MV-4-11 (cell line): ENCODE measurements around the gene MACROH2A1.
"Not testable (repeated sequence)": the region's sequence is repeated elsewhere in the genome, so short reads cannot be mapped to it uniquely, and the experiment has no call there.

Source experiments
- DNase-seq: peaks from one replicate; lab custom pipeline; 2025; lab: John Stamatoyannopoulos, UW

MACROH2A1 gene

DNA sequence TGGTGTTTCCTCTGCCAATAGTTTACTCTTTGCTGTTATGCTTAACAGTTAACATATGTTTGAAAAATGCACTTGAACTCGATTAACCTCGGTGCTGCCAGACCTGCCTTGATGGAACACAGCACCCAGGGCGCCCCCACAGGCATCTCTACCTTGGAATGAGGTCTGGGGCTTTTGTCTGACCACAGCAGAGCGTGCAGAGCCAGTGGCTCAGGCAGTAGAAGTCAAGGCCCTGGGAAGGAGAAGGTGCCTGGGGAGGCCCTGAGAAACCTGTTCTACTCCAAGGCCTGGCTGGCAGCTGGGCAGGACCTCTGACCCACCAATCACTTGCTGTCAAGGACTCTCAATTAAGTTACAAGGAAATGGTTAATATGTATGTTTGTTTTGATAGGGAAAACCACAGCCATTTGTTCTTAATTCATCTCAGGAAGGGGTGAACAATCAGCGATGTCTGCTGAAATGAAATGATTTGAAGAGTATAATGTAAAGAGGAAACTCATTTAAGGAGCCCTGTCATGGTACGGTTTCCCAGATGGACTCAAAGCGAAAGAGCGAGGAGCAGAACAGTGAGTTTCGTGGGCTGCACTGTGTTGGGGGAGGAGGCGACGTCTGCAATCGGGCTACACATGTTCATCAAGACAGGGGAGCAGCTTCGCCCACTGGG, 21.9 kb downstream of the MACROH2A1 start:
- DNase-seq: no peak

GRCh38 chr5:135375040-135375793, 23.8 kb downstream of the MACROH2A1 start:
- no peak for DNase-seq

DNA sequence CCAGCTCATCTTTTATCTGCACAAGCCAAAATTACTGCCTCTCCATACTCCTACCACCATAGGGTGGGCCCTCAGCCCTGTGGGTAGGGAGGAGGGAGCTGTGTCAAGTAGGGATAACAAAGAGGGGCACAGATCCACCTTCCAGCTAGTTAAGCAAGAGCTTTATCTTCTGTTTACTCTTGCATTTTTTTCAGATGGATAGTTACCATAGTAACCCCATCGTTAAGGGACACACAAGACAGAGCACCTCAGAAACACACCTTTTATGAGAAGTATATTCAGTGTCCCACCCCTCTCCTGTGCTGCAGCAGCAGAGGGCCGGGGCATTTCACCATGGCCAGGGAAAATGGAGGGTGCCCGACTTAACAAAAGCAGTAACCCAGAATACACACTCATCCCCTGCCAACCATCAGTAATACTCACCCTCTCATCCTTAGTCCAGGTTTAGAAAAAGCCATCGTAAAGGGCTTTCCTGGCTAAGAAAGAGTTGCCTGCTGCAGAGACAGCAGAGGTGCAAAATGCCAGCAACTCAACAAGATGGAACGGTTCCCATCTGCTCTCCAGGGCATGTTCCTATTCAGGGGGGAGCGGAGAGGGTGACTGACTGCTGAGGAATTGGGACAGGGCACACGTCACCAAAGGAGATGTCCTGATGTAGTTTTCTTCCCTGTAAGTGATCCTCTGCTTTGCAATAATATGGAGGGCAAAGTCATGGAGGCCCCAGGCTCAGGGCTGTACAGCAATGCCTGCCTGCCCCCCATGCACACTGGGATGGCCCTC, 25.1 kb downstream of the MACROH2A1 start:
- DNase-seq: no peak

- DNase-seq: no peak
Observed at GRCh38 chr5:135372654-135373381, 26.2 kb downstream of the MACROH2A1 start.

- no peak for DNase-seq
Observed at GRCh38 chr5:135371622-135372232, 27.3 kb downstream of the MACROH2A1 start.

- no peak for DNase-seq
Observed at GRCh38 chr5:135369952-135370351, 29.1 kb downstream of the MACROH2A1 start.

GRCh38 chr5:135367554-135367953, 31.5 kb downstream of the MACROH2A1 start:
- DNase-seq: no peak

DNA sequence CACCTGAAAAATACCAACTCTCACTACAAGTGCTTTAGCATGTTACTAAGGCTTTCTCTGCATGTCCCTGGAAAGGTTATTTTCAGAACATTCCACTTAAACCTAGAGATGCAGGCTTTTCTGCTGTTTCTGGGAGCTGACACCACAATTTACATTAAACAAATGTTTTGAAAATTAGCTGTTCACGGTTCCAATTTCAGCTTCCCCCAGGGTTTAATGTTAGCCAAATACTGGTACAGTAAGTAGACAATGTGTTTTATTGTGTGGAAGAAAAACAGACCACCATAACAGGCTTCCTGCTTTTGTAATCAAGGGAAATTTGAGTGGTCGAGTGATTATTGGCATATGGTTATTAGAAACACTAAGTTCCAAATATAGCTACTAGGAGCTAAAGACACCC, 32.0 kb downstream of the MACROH2A1 start:
- DNase-seq: no peak

DNA sequence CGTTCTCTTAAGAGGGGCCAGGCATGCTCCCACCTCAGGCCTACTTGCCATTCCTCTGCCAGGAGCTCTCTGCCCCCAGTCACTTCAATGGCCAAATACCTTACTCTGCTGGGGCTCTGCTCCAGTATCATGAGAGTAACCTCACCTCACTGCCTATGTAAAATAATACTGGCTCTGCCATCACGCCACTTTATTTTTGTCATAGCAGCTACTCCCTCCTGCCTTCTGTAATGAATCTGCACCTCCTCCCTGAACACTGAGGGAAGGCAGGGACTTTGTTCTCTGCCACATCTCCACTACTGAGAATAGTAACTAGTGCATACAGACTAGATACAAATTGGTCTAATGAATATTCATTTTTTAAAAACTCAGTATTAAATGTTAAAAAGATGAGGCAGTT, 33.8 kb downstream of the MACROH2A1 start:
- no peak for DNase-seq

- no peak for DNase-seq
Observed at GRCh38 chr5:135364421-135365262, 34.4 kb downstream of the MACROH2A1 start.

GRCh38 chr5:135363342-135363741, 35.7 kb downstream of the MACROH2A1 start:
- DNase-seq: not testable (repeated sequence)

DNA sequence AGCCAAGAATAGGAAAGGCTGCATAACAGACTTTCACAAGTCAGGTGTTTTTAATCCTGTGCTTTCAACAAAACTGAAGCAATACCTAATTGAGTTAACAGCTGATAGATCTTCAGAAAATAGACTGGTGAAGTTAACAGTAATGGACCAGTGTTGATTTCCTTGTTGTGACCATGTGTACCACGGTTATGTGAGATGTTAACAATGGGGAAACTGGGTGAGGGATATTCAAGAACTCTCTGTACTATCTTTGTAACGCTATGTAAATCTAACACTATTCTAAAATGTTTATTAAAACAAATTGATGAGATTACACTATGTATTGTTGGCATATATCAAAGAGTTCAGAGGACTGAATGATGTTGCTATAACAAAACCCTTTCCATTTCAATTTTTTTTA, 36.9 kb downstream of the MACROH2A1 start:
- DNase-seq: no peak

DNA sequence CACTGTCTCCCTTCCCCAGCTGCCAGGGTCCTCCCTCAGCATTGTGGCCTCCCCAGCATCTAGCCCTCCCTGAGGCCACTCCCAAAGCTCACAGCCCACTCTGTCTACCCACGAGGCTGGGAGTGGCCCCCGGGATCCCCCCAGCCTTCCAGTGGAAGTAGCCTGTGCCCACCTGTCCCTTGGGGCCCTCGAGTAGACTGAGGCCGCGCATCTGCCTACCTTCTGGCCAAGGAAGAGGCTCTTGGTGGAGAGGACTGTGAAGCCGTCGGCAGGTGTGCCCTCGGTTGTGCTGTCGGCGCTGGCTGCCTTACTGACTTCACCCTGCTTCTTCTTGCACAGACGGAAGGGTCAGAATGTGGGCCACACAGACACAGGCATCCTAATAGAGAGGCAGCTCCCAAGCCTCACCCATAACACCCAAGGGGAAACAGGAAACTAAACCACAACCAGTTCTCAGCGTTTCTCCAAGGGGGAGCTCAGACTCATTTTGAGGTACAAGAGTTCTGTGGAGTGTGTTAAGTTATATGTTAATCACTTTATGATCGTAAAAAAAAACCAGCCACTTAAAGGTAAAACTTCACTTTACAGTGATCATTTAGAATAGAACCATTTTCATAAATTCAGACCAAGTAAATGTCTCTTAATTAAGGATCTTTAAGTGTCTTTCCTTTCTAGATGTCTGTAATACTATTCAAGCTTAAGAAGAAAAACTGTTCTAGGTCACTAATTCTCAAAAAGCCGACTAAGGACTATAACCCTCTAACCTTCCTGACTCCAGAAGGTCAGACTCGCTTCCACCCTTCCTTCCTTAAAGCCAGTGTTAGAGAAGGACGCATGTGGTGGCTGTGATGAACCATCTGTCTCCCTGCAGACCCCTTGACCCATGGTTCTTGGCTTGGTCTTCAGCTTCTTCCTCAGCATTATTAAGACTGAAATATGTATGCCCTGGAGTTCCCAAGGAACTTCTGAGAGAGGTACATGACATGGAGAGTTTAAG, 38.5 kb downstream of the MACROH2A1 start:
- no peak for DNase-seq

- DNase-seq: no peak
Observed at GRCh38 chr5:135359374-135360165, 39.5 kb downstream of the MACROH2A1 start.

GRCh38 chr5:135357685-135358084, 41.3 kb downstream of the MACROH2A1 start:
- no peak for DNase-seq

DNA sequence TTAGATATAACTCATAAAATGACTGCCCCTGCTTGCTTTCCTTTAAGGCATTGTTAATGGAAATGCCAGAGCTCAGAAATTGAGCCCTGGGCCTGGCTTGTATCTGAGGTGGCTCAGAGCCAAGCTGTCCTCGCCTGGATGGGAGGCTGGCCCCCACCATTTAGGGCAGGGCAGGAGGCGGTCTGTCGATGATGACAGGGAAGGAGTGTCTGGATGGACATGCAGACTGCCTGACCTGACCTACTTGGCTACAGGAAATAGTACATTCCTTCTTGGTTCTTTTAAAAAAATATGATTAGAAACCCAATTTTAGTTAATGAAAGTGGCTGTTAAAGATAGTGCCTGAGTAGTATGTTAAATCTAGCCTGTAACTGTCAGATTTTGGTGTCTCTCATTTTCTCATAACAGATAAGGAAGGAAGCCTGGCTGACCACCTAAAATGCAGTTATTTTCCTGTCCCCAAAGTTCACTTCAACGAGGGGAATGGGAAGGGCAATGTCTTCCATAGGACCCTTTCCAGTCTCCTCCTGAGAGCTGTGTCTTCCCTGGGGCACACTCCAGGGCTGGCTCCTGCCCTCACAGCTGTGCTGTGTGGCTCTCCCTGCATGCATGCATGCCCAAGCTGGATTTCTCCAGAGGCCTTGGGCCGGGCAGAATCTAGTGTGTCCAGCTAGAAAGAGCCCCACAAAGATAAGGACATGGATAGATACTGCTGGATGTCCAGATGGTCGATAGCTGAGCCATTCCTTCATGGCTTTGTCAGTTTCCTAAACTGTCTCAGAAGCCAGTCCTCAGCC, 42.3 kb downstream of the MACROH2A1 start:
- DNase-seq: no peak

- no peak for DNase-seq
Observed at GRCh38 chr5:135355169-135355568, 43.9 kb downstream of the MACROH2A1 start.
